HEK293 (cell line): Measurements from ENCODE around the gene C11orf91.

Source experiments
- CTCF ChIA-PET: fragments of 350-600 bp; formaldehyde crosslinking; extraction: SDS; loops from one replicate; lab custom pipeline; 2021; ENCODE audit warnings: antibody characterized with exemption; lab: Yijun Ruan, JAX
- POLR2A ChIA-PET: fragments of 300-600 bp; formaldehyde crosslinking; extraction: SDS; loops from one replicate; lab custom pipeline; 2020; ENCODE audit warnings: antibody characterized with exemption, inconsistent platforms; lab: Yijun Ruan, JAX
- H3K27ac ChIP-seq: fragments of 200-500 bp; sonication (Bioruptor generic); 2 replicates; pipeline ENCODE4 v1.5.1; 2014; ENCODE audit warnings: low read depth, low read length, control low read depth, inconsistent platforms; ENCODE audit errors: extremely low read depth
- H3K36me3 ChIP-seq, 2 experiments: fragments of 200-500 bp in 1 of 2; sonication (Bioruptor generic) in 1 of 2; 1 replicate in 1 of 2; 2 replicates in 1 of 2; pipeline ENCODE4 v1.5.1; 2014 to 2017; ENCODE audit warnings: inconsistent platforms in 2 of 2, low read length in 2 of 2; ENCODE audit not compliant: control insufficient read depth in 2 of 2, insufficient read depth in 1 of 2
- H3K4me1 ChIP-seq: fragments of 200-500 bp; sonication (Bioruptor generic); 2 replicates; pipeline ENCODE4 v1.5.1; 2014; ENCODE audit warnings: mild to moderate bottlenecking, low read length, inconsistent platforms; ENCODE audit not compliant: control insufficient read depth, insufficient read depth
- H3K4me3 ChIP-seq: 2 replicates; pipeline ENCODE4 v1.5.1; 2011; ENCODE audit warnings: low read depth, mild to moderate bottlenecking, control low read depth, low read length, moderate library complexity
- H3K9me3 ChIP-seq: fragments of 200-500 bp; sonication (Bioruptor generic); 2 replicates; pipeline ENCODE4 v1.5.1; 2014; ENCODE audit warnings: low read depth, low read length, inconsistent platforms; ENCODE audit not compliant: control insufficient read depth, insufficient read depth
- MYNN ChIP-seq: fragments of 450-650 bp; formaldehyde crosslinking; IDR thresholded peaks from 2 replicates; pipeline ENCODE4 v1.5.1; 2016; ENCODE audit warnings: missing biosample characterization, missing genetic modification characterization, borderline replicate concordance
- YY1 ChIP-seq: fragments of 450-650 bp; formaldehyde crosslinking; IDR thresholded peaks from 2 replicates; pipeline ENCODE4 v1.5.1; 2018; ENCODE audit warnings: missing biosample characterization, missing genetic modification characterization
- ZNF133 ChIP-seq: fragments of 450-650 bp; formaldehyde crosslinking; IDR thresholded peaks from 2 replicates; pipeline ENCODE4 v1.5.1; 2016; ENCODE audit warnings: missing biosample characterization, missing genetic modification characterization
- ZNF138 ChIP-seq: fragments of 450-650 bp; formaldehyde crosslinking; IDR thresholded peaks from 2 replicates; pipeline ENCODE4 v1.5.1; 2016; ENCODE audit warnings: missing biosample characterization, missing genetic modification characterization, borderline replicate concordance
- ZNF140 ChIP-seq: fragments of 450-650 bp; formaldehyde crosslinking; IDR thresholded peaks from 2 replicates; pipeline ENCODE4 v1.5.1; 2016; ENCODE audit warnings: missing biosample characterization, missing genetic modification characterization
- ZNF157 ChIP-seq: fragments of 450-650 bp; formaldehyde crosslinking; IDR thresholded peaks from 2 replicates; pipeline ENCODE4 v1.5.1; 2016; ENCODE audit warnings: missing biosample characterization, missing genetic modification characterization
- ZNF221 ChIP-seq: fragments of 450-650 bp; formaldehyde crosslinking; IDR thresholded peaks from 2 replicates; pipeline ENCODE4 v1.5.1; 2017; ENCODE audit warnings: missing biosample characterization, missing genetic modification characterization, borderline replicate concordance
- ZNF24 ChIP-seq: fragments of 450-650 bp; formaldehyde crosslinking; IDR thresholded peaks from 2 replicates; pipeline ENCODE4 v1.5.1; 2016; ENCODE audit warnings: missing biosample characterization, missing genetic modification characterization
- ZNF266 ChIP-seq: fragments of 450-650 bp; formaldehyde crosslinking; IDR thresholded peaks from 2 replicates; pipeline ENCODE4 v1.5.1; 2016; ENCODE audit warnings: missing biosample characterization, missing genetic modification characterization, low read depth
- ZNF423 ChIP-seq: fragments of 450-650 bp; formaldehyde crosslinking; IDR thresholded peaks from 2 replicates; pipeline ENCODE4 v1.5.1; 2016; ENCODE audit warnings: missing biosample characterization, missing genetic modification characterization
- ZNF596 ChIP-seq: fragments of 450-650 bp; IDR thresholded peaks from 2 replicates; pipeline ENCODE4 v1.5.0; 2018; ENCODE audit warnings: missing biosample characterization, mild to moderate bottlenecking, missing genetic modification characterization, moderate library complexity
- ZNF629 ChIP-seq: fragments of 450-650 bp; formaldehyde crosslinking; IDR thresholded peaks from 2 replicates; pipeline ENCODE4 v1.5.1; 2017; ENCODE audit warnings: missing biosample characterization, missing genetic modification characterization
- ZNF645 ChIP-seq: fragments of 450-650 bp; formaldehyde crosslinking; IDR thresholded peaks from 2 replicates; pipeline ENCODE4; 2016; ENCODE audit warnings: missing biosample characterization, missing genetic modification characterization
- ZNF654 ChIP-seq: fragments of 450-650 bp; formaldehyde crosslinking; IDR thresholded peaks from 2 replicates; pipeline ENCODE4 v1.5.1; 2016; ENCODE audit warnings: low read depth, missing biosample characterization, missing genetic modification characterization
- ZNF658 ChIP-seq: fragments of 450-650 bp; formaldehyde crosslinking; IDR thresholded peaks from 2 replicates; pipeline ENCODE4; 2016; ENCODE audit warnings: missing biosample characterization, missing genetic modification characterization
- TF ChIP-seq, protein P1 (sequence below): fragments of 450-650 bp; formaldehyde crosslinking; IDR thresholded peaks from 2 replicates; pipeline ENCODE4 v1.5.1; 2017; ENCODE audit warnings: missing biosample characterization, missing genetic modification characterization

The C11orf91 gene

GRCh38 chr11:33747979-33748378, 47.4 kb upstream of the C11orf91 start:
- H3K4me3 ChIP-seq: no peak overlapping the region
- H3K4me1 ChIP-seq: no peaks in the 10 kb centered on the region
- CTCF ChIA-PET: no interaction called here
- TF ChIP-seq ZNF266 (no peak), ZNF138 (tag by site-specific recombination) (no peak)
- TF ChIP-seq, protein P1, sequence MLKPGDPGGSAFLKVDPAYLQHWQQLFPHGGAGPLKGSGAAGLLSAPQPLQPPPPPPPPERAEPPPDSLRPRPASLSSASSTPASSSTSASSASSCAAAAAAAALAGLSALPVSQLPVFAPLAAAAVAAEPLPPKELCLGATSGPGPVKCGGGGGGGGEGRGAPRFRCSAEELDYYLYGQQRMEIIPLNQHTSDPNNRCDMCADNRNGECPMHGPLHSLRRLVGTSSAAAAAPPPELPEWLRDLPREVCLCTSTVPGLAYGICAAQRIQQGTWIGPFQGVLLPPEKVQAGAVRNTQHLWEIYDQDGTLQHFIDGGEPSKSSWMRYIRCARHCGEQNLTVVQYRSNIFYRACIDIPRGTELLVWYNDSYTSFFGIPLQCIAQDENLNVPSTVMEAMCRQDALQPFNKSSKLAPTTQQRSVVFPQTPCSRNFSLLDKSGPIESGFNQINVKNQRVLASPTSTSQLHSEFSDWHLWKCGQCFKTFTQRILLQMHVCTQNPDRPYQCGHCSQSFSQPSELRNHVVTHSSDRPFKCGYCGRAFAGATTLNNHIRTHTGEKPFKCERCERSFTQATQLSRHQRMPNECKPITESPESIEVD: peak; percentile 38; the same call in 1 of the 2 replicates
- TF ChIP-seq, all 188 proteins: peak for 1
- H3K9me3 ChIP-seq: no peaks in the 10 kb centered on the region
- no peak overlapping the region for H3K27ac ChIP-seq
- POLR2A ChIA-PET: interaction anchor here (0.7 to 1.5 kb wide), 2 partner anchors 11 to 1362 kb away, joined by 3 to 9 read pairs; partner anchors contain the start of gene CD59
- peaks cover 4 to 45% of the 10 kb centered on the region in 2 experiments; a peak in 2 of 3 replicates for H3K36me3 ChIP-seq

DNA sequence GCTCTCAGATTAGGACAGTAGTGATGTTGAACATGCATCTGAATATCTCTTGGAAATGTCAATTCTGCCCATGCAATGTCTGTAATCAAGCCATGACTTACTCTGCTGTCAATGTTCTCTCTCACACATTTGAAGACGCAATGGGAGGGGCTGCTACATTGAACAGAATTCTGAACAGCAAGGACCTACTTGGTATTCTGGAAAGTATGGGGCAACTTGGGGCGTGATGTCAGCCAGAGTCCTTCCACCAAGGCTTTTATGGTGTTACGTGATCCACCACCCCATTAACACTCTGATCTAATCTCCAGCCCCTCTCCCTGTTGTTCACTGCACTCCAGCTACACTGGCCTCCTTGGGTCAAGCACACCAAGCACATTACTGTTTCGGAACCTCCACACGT, 42.7 kb upstream of the C11orf91 start:
- no peaks in the 10 kb centered on the region for H3K4me1 ChIP-seq
- peaks cover 4 to 20% of the 10 kb centered on the region in 2 experiments; a peak in 2 of 3 replicates for H3K36me3 ChIP-seq
- CTCF ChIA-PET: interaction anchor here (0.8 to 2.5 kb wide), 6 partner anchors 16 to 380 kb away, joined by 4 to 40 read pairs (median 12); partner anchors contain the start of gene C11orf91
- H3K9me3 ChIP-seq: no peaks in the 10 kb centered on the region
- TF ChIP-seq ZNF133 (tag by site-specific recombination): no peak
- no peak for TF ChIP-seq ZNF629 (tag by site-specific recombination)
- no peak for TF ChIP-seq ZNF140
- TF ChIP-seq ZNF221 (tag by site-specific recombination): no peak
- TF ChIP-seq ZNF157: no peak
- TF ChIP-seq ZNF596 (tag by site-specific recombination): no peak
- no peak for TF ChIP-seq ZNF24 (tag by site-specific recombination)
- TF ChIP-seq ZNF645: no peak
- no peak for TF ChIP-seq ZNF423
- TF ChIP-seq MYNN (tag by site-specific recombination): no peak
- POLR2A ChIA-PET: no interaction called here
- H3K27ac ChIP-seq: no peak overlapping the region
- no peak overlapping the region for H3K4me3 ChIP-seq

DNA sequence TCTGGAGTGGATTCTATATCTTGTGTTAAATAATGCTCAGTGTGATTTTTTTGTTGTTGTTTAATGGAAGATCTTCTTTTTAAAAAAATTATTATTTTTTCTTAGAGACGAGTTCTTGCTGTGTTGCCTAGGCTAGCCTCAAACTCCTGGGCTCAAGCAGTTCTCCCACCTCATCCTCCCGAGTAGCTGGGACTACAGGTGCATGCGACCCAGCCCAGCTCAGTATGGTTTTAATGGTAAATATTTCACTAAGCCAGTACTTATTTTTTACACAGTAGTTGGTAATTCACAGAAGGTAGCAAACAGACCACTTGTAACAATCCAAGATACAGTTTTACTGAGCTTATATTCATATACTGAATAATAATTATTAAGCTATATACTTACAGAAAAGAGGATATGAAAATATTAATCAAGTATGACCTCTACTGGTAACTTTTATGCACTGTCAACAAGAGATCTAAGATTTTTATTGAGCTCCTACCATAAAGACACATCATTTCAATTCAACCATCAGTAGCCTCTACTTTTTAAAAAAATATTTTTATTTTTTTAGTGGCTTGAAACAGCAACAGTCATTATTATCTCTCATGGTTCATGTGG, 41.7 kb upstream of the C11orf91 start:
- POLR2A ChIA-PET: interaction anchor here (0.8 to 1.1 kb wide), 3 partner anchors 20 to 53 kb away, joined by 3 to 6 read pairs (median 3); partner anchors contain the start of gene C11orf91
- CTCF ChIA-PET: interaction anchor here (0.5 to 2.5 kb wide), 32 partner anchors 9 to 590 kb away, joined by 3 to 40 read pairs (median 4); partner anchors contain the start of gene C11orf91
- peaks cover 4 to 20% of the 10 kb centered on the region in 2 experiments; a peak in 2 of 3 replicates for H3K36me3 ChIP-seq
- H3K27ac ChIP-seq: no peak overlapping the region
- TF ChIP-seq ZNF658 (no peak), ZNF654 (peak; percentile 46), YY1 (tag by site-specific recombination) (no peak)
- no peaks in the 10 kb centered on the region for H3K4me1 ChIP-seq
- H3K4me3 ChIP-seq: no peak overlapping the region
- no peaks in the 10 kb centered on the region for H3K9me3 ChIP-seq
